HG03097 (cell line): ENCODE results near the gene RPS6KB1.
A peak's percentile ranks its signal among the peaks of the same experiment; 100 is the strongest.
"Not testable (repeated sequence)": the region's sequence is repeated elsewhere in the genome, so short reads cannot be mapped to it uniquely, and the experiment has no call there.

Source experiments
- ATAC-seq: cut with Tn5 transposase; IDR thresholded peaks from one replicate; pipeline ENCODE4 v1.9.1; 2021; ENCODE audit not compliant: unreplicated experiment, low FRiP score

Gene RPS6KB1

GRCh38 chr17:59892924-59893675 is at the start of gene RPS6KB1, which contains the start of gene TUBD1:
Gene RPS6KB1, plus strand, starts transcription at chr17:59893121. Its CDS starts 64 bp downstream, at chr17:59893185.
Gene TUBD1, minus strand, starts transcription at chr17:59892943. Its CDS starts 1,941 bp downstream, at chr17:59891002.
- ATAC-seq = peak; percentile 84

GRCh38 chr17:59844884-59845594 is 47.9 kb upstream of the RPS6KB1 start:
- ATAC-seq = no peak

GRCh38 chr17:59845595-59846393 is 47.1 kb upstream of the RPS6KB1 start:
- ATAC-seq = no peak

- ATAC-seq = no peak
Observed at GRCh38 chr17:59846394-59847165, 46.3 kb upstream of the RPS6KB1 start.

- ATAC-seq = no peak
Observed at GRCh38 chr17:59848385-59848668, 44.6 kb upstream of the RPS6KB1 start.

DNA sequence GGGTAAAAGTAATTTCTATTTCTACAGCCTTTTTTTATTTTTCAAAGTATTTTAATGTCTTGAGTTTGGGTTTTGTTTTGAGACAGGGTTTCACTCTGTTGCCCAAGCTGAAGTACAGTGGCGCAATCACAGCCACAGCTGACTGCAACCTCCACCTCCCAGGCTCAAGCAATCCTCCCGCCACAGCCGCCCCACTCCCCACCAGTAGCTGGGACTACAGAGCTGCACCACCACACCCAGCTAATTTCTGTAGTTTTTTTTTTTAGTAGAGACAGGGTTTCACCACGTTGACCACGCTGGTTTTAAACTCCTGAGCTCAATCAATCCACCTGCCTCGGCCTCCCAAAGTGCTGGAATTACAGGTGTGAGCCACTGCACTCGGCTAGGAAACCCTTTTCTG is 44.1 kb upstream of the RPS6KB1 start:
- no peak for ATAC-seq

- ATAC-seq = not testable (repeated sequence)
Observed at GRCh38 chr17:59850311-59850710, 42.6 kb upstream of the RPS6KB1 start.

DNA sequence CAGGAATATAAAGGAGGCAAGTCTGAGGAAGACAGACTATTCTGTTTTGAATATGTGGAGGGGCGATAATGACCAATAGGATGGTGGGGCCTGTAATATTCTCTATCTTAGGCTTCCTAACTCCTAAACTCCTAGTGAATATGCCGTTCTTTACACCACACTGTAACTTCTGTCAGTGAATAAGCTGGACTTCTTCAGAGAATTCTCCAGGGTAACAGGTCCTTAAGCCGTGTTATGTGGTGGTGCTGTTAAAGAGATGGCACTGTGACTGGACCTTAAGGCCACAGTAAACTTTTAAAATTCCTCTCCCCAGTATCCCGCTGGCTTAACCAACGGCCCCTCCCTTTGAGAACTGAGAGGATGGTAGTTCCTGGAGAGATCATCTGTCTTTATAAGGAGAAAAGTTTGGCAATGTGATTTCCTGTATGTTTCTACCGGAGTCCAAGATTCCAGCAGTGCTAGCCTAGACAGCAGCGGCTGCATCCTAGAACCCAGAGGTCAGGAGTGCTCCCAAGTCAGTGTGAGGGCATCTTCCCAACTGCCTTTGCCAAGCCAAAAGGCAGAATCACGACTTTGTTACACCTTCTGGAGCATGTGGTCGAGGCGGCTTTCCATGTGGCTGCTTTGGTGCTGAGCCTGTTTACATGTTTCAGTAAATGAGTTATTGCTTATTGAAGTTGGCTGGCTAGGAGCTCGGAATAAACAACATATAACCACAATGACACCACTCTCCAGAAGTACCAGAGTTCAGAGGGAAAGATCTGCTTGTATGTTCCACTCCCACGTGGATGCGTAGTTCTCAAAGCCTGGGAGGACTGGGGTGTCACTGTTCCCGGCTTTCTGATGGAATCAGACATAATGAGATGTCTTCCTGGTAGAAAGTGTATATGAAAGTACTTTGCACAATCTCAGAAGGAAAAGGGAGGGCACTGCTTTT is 41.2 kb upstream of the RPS6KB1 start:
- ATAC-seq = no peak

DNA sequence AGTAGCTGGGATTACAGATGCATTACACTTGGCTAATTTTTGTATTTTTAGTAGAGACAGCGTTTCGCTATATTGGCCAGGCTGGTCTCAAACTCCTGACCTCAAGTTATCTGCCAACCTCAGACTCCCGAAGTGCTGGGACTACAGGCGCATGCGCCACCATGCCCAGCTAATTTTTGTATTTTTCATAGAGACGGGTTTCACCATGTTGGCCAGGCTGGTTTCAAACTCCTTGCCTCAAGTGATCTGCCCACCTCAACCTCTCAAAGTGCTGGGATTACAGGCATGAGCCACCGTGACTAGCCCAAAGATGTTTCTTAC is 40.1 kb upstream of the RPS6KB1 start:
- not testable (repeated sequence) for ATAC-seq

DNA sequence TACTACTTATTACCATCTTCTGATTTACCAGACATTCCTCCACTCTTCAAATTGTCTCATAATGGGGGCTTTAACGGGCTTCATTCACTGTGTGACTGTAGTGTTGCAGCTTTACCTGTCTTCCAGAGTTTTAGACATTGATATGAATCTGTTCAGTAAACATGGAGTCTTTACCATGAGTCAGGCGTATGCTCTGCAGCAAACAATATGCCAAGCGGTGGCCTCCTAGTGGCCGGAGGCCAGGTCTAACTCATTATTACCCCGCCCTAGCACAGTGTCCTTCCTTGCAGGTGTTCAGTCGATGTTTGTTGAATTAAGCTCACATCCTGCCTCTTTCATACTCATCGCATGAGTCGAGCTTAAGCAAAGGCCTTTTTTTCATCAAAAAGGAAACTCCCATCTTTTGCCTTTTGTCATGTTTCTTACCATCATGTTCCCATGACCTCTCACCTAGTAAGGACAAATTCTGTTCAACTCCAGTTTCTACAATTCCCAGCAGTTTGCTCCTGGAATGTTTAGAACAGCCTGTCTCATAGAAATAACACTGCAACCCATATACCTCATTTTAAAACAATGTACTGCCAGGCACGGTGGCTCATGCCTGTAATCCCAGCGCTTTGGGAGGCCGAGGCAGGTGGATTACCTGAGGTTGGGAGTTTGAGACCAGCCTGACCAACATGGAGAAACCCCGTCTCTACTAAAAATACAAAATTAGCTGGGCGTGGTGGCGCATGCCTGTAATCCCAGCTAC is 39.6 kb upstream of the RPS6KB1 start:
- ATAC-seq = no peak

GRCh38 chr17:59853919-59854729 is 38.8 kb upstream of the RPS6KB1 start:
- not testable (repeated sequence) for ATAC-seq

- no peak for ATAC-seq
Observed at GRCh38 chr17:59856859-59857794, 35.8 kb upstream of the RPS6KB1 start.

DNA sequence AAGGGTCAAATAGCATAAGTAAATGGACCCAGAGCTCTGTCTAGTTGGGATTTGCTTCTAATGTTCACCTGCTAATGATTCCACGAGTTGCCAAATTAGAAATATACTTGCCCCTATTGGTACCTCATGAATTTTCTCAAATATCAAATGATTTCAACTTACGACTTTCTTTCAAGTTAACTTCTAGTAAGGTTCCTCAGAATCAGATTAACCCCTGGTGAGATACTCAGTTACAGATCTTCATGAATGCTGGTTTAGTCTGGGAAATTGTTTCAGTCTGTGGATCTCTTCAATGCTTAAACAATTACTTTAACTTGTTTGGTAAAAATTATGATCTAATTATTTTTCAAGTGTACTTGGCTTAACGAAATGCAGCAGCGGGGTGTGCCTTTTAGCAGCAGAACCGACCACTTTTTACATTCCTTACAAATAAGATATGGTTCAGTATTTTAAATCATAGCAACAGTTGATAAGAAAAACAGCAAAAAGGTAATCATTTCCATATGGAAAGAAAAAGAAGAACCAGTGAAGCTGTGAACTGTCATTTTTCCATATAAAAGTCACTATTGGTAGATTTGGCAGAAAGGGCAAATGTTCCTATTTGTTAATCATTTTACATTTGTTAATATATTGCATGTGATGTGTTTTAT is 34.6 kb upstream of the RPS6KB1 start:
- no peak for ATAC-seq

GRCh38 chr17:59858932-59859331 is 34.0 kb upstream of the RPS6KB1 start:
- ATAC-seq = no peak

- ATAC-seq = no peak
Observed at GRCh38 chr17:59859444-59860025, 33.4 kb upstream of the RPS6KB1 start.

DNA sequence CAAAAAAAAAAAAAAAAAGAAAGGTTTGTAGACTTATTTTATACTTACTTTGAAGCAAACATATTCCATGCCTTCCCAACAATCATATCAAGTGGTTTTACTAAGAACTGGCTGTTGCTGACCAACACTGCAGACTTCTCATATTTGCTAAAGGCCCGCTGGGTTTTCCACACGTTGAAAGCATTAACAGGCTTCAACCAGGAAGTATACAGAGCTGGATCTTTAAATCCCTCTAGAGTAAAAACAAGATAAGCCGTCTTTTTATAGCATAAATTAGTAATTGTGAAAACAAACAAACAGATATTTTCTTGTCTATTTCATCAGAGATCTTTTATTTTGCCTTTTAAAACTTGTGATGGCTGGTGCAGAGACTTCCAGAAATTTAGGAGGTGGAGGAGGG is 29.3 kb upstream of the RPS6KB1 start:
- no peak for ATAC-seq
